ENCODE results near the gene CKAP5.

GRCh38 chr11:46826310-46827044 lies 19.6 kb downstream of the CKAP5 start:
- TF ChIP-seq CTCF (IDR thresholded peaks at IDR 0.05) (peak in 1 of 3 donors; percentile 32), POLR2A (IDR thresholded peaks at IDR 0.05) (no peak)

Data from lower leg skin (tissue), 3 donors.